Upper lobe of right lung (tissue), 1 donor: ENCODE measurements around the gene KDR. TPM values are rescaled to one million over a fixed set of nuclear protein-coding genes. Genes with fewer than 3 reads are reported as not detected.
A peak's percentile ranks its signal among the peaks of the same experiment; 100 is the strongest.

Experiments used
- ATAC-seq: fragments of 200-7000 bp; cut with Tn5 transposase; one replicate; pipeline ENCODE4 v1.9.1; 2020; ENCODE audit warnings: mild to moderate bottlenecking, moderate library complexity
- DNase-seq: peaks from one replicate; pipeline ENCODE4 v3.0.0-alpha.2; 2020
- H3K27ac ChIP-seq: fragments of 200-600 bp; one replicate; pipeline ENCODE4 v1.8.0; 2022
- H3K27me3 ChIP-seq: fragments of 200-600 bp; one replicate; pipeline ENCODE4 v1.8.0; 2022; ENCODE audit warnings: mild to moderate bottlenecking
- H3K36me3 ChIP-seq: fragments of 200-600 bp; one replicate; pipeline ENCODE4 v1.8.0; 2022
- H3K4me1 ChIP-seq: fragments of 200-600 bp; one replicate; pipeline ENCODE4 v1.8.0; 2022
- H3K4me3 ChIP-seq: fragments of 200-600 bp; one replicate; pipeline ENCODE4 v1.8.0; 2022; ENCODE audit warnings: mild to moderate bottlenecking
- H3K9me3 ChIP-seq: fragments of 200-600 bp; one replicate; pipeline ENCODE4 v1.8.0; 2022
- CTCF ChIP-seq: fragments of 200-600 bp; IDR thresholded peaks from one replicate; pipeline ENCODE4 v1.8.0; 2022; ENCODE audit warnings: antibody characterized with exemption
- intact Hi-C: fragments of 100-400 bp; cut with DNase I; formaldehyde crosslinking; loops from one replicate; pipeline ENCODE4 v1.11.0; 2022
- long read RNA-seq: library from polyadenylated mRNA; unstranded; transcript quantifications from one replicate; pipeline ENCODE4 v2.0.0, GENCODE V29; 2021
- total RNA-seq: library from RNA; stranded (reverse); fragmentation: NEBNext Ultra II Directional; extraction: Animal tissue kit (Norgen Biotek cat#: 25700); gene quantifications from one replicate; pipeline ENCODE4 v1.2.1, GENCODE V29; 2021
- donor health status: DM: no; HTN: yes; CAD: no; lungs with severe emphysema.

KDR gene
- 48.6 TPM for total RNA-seq
- long read RNA-seq, full-length matches to known transcripts = 17 of 24 reads
- long read RNA-seq, partial matches to known transcripts = 7 of 24 reads
- long read RNA-seq, other reads (novel, unspliced or antisense) = 0 of 24 reads

GRCh38 chr4:55125087-55125721 lies at the start of gene KDR:
Gene KDR, minus strand, starts transcription at chr4:55125595. Its CDS starts 302 bp downstream, at chr4:55125293.
- TF ChIP-seq CTCF = no peak
- Histone ChIP-seq H3K27me3 (peaks cover 13% of the 10 kb centered on the region), H3K4me1 (peaks cover 8% of the 10 kb centered on the region), H3K36me3 (no peaks in the 10 kb centered on the region), H3K27ac (peak within 1 kb of the TSS; percentile 65), H3K9me3 (no peaks in the 10 kb centered on the region), H3K4me3 (peak within 1 kb of the TSS; percentile 65)
- ATAC-seq = peak; percentile 85
- intact Hi-C loops = no loop called here
- peak; percentile 68 for DNase-seq

GRCh38 chr4:55173580-55173979 lies 48.2 kb upstream of the KDR start:
- Histone ChIP-seq H3K27me3 (no peaks in the 10 kb centered on the region), H3K27ac (peak overlapping the region; percentile 58), H3K4me3 (no peak overlapping the region), H3K9me3 (no peaks in the 10 kb centered on the region), H3K36me3 (no peaks in the 10 kb centered on the region), H3K4me1 (no peaks in the 10 kb centered on the region)
- ATAC-seq (no peak), DNase-seq (no peak)
- intact Hi-C loops = no loop called here
- no peak for TF ChIP-seq CTCF

GRCh38 chr4:55172694-55173287 lies 47.4 kb upstream of the KDR start:
- Histone ChIP-seq H3K36me3 (no peaks in the 10 kb centered on the region), H3K27ac (peak overlapping the region; percentile 58), H3K4me1 (no peaks in the 10 kb centered on the region), H3K27me3 (no peaks in the 10 kb centered on the region), H3K4me3 (no peak overlapping the region), H3K9me3 (no peaks in the 10 kb centered on the region)
- no peak for DNase-seq
- peak; percentile 24 for ATAC-seq
- intact Hi-C loops = no loop called here
- TF ChIP-seq CTCF = no peak

- H3K27ac ChIP-seq = no peak overlapping the region
- no peak for ATAC-seq
- no peaks in the 10 kb centered on the region for H3K36me3 ChIP-seq
- H3K27me3 ChIP-seq = no peaks in the 10 kb centered on the region
- H3K9me3 ChIP-seq = no peaks in the 10 kb centered on the region
- H3K4me1 ChIP-seq = no peaks in the 10 kb centered on the region
- no peak for TF ChIP-seq CTCF
- intact Hi-C loops = no loop called here
- no peak for DNase-seq
- no peak overlapping the region for H3K4me3 ChIP-seq
Observed at GRCh38 chr4:55170462-55170861, 45.1 kb upstream of the KDR start.

GRCh38 chr4:55169352-55169961 lies 44.1 kb upstream of the KDR start:
- H3K36me3 ChIP-seq = no peaks in the 10 kb centered on the region
- no peak overlapping the region for H3K4me3 ChIP-seq
- H3K9me3 ChIP-seq = no peaks in the 10 kb centered on the region
- DNase-seq (no peak), ATAC-seq (peak; percentile 71)
- no peak overlapping the region for H3K27ac ChIP-seq
- no peaks in the 10 kb centered on the region for H3K4me1 ChIP-seq
- intact Hi-C loops = no loop called here
- no peaks in the 10 kb centered on the region for H3K27me3 ChIP-seq
- TF ChIP-seq CTCF = no peak
